Measurements from ENCODE around the gene CLCNKA. TPM values are rescaled to one million over a fixed set of nuclear protein-coding genes. Genes with fewer than 3 reads are reported as not detected.
"Not testable (repeated sequence)": the region's sequence is repeated elsewhere in the genome, so short reads cannot be mapped to it uniquely, and the experiment has no call there.

The CLCNKA gene
- total RNA-seq, 2 donors from 2014 or later: not detected

- no peak overlapping the region for H3K27ac Mint-ChIP-seq
- ATAC-seq (replicated peaks in 1 of 2): no peak
Measured at GRCh38 chr1:16015960-16016901, 5.6 kb upstream of the CLCNKA start.

GRCh38 chr1:16017076-16017460 is 4.8 kb upstream of the CLCNKA start:
- peaks cover 5% of the 10 kb centered on the region for H3K4me1 Mint-ChIP-seq (ENCODE audit: low read depth)
- ATAC-seq (replicated peaks in 1 of 2): no peak

More at GRCh38 chr1:16015960-16016901, 5.6 kb upstream of the CLCNKA start:
- Mint-ChIP-seq H3K4me3 (no peak overlapping the region), H3K9me3 (no peaks in the 10 kb centered on the region), H3K27me3 (ENCODE audit: low read depth) (peaks cover 15% of the 10 kb centered on the region), H3K4me1 (ENCODE audit: low read depth) (peaks cover 5% of the 10 kb centered on the region), H3K36me3 (ENCODE audit: insufficient read depth in 2 of 2) (no peaks in the 10 kb centered on the region)
- DNase-seq: no peak

DNA sequence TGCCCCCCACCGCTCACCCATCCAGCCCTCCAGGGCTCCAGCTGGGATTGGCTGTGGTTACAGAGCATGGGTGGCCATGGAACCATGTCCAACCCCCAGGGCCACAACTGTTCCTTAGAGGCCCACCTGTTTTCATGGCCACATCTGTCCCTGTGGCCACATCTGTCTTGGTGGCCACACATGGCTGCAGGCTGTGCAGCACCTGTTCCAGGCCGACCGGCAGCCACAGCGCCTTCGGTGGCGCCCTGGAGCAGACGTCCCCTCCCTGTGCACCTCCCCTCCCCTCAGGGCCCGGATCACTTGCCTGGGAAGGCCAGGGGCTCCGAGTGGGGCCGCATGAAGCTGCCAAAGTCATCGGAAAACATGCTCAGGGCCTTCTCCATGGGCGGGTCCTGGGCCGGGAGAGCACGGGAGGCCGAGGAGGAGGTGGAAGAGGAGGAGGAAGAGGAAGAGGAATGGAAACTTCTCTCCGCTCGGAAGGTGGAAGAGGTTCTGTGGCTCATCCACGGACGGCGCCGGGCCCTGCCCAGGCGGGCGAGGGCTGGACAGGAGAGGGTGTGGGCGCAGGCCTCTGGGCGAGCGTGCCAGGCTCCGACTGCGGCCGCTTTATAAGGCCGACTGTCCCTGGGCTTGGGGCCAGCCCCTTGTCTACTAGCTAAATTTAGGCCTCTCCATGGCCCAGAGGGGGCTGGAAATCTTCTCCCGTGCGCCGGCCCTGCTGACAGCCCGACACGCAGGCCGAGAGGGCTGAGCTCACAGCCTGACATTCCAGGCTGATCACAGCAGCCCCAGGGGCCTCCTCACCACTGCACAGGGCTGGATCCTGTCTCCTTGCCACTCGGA is 4.2 kb upstream of the CLCNKA start, which contains the start of gene HSPB7:
Gene HSPB7 (minus strand): TSS at position 583 of the 843 bp plus-strand sequence. CDS start 80 bp downstream, at position 503.
- no peaks in the 10 kb centered on the region for H3K9me3 Mint-ChIP-seq
- no peaks in the 10 kb centered on the region for H3K4me1 Mint-ChIP-seq (ENCODE audit: low read depth)
- DNase-seq (no peak), ATAC-seq (replicated peaks in 1 of 2) (no peak)
- no peak within 1 kb of the TSS for H3K4me3 Mint-ChIP-seq
- peaks cover 10% of the 10 kb centered on the region for H3K27me3 Mint-ChIP-seq (ENCODE audit: low read depth)
- H3K36me3 Mint-ChIP-seq (ENCODE audit: insufficient read depth in 2 of 2): no peaks in the 10 kb centered on the region
- no peak within 1 kb of the TSS for H3K27ac Mint-ChIP-seq

More at GRCh38 chr1:16017076-16017460, 4.8 kb upstream of the CLCNKA start:
- no peak for DNase-seq
- Mint-ChIP-seq H3K27ac (no peak overlapping the region), H3K4me3 (no peak overlapping the region), H3K36me3 (ENCODE audit: insufficient read depth in 2 of 2) (no peaks in the 10 kb centered on the region), H3K9me3 (no peaks in the 10 kb centered on the region), H3K27me3 (ENCODE audit: low read depth) (peaks cover 15% of the 10 kb centered on the region)

GRCh38 chr1:16018308-16018707 is 3.5 kb upstream of the CLCNKA start:
- no peaks in the 10 kb centered on the region for H3K4me1 Mint-ChIP-seq (ENCODE audit: low read depth)
- H3K4me3 Mint-ChIP-seq: no peak overlapping the region
- peaks cover 10% of the 10 kb centered on the region for H3K27me3 Mint-ChIP-seq (ENCODE audit: low read depth)
- no peak for ATAC-seq (replicated peaks in 1 of 2)
- no peak for DNase-seq
- H3K36me3 Mint-ChIP-seq (ENCODE audit: insufficient read depth in 2 of 2): no peaks in the 10 kb centered on the region
- no peak overlapping the region for H3K27ac Mint-ChIP-seq
- no peaks in the 10 kb centered on the region for H3K9me3 Mint-ChIP-seq

DNA sequence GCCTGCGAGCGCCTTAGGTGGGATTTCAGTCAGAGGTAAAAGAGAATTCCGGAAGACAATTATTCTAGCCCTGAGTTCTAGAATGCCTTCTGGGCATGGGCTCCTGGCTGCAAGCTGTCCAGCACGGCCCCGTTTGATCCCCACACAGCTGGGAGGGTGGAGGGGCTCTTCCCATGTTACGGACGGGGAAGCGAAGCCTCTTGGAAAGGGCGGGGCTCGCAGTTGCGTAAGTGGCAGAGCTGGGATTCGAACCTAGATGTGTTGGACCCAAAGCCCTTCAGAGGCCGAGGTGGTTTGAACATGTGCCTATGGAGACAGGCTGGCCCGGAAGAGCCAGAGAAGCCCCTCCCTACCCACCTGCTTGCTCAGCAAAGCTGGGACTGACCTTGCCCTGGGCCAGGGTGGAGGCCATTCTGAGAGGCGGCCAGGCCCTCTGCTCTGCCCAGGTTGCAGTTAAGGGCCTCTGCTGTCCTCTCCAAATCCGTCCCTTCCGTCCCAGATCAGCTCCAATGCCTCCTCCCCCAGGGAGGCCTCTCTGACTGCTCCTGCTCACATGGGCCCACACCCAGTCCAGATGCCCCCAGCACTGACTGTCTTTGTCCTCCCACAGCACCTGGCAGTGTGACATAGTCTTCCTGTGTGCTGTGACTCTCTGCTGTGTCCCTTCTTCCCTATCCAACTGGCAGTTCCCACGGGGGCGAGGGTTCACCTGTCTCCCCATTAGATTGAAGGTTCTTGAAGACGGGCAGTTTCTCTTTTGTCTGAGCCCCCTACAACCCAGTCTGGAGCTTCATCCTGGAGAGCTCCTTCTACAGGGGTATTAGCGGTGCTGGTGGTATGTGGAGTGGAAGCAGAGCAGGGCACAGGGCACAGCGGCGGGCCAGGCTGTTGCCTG is 2.8 kb upstream of the CLCNKA start:
- DNase-seq (no peak), ATAC-seq (replicated peaks in 1 of 2) (no peak)
- H3K4me1 Mint-ChIP-seq (ENCODE audit: low read depth): no peaks in the 10 kb centered on the region
- peaks cover 10% of the 10 kb centered on the region for H3K27me3 Mint-ChIP-seq (ENCODE audit: low read depth)
- H3K27ac Mint-ChIP-seq: no peak overlapping the region
- no peaks in the 10 kb centered on the region for H3K9me3 Mint-ChIP-seq
- H3K36me3 Mint-ChIP-seq (ENCODE audit: insufficient read depth in 2 of 2): no peaks in the 10 kb centered on the region
- H3K4me3 Mint-ChIP-seq: no peak overlapping the region

DNA sequence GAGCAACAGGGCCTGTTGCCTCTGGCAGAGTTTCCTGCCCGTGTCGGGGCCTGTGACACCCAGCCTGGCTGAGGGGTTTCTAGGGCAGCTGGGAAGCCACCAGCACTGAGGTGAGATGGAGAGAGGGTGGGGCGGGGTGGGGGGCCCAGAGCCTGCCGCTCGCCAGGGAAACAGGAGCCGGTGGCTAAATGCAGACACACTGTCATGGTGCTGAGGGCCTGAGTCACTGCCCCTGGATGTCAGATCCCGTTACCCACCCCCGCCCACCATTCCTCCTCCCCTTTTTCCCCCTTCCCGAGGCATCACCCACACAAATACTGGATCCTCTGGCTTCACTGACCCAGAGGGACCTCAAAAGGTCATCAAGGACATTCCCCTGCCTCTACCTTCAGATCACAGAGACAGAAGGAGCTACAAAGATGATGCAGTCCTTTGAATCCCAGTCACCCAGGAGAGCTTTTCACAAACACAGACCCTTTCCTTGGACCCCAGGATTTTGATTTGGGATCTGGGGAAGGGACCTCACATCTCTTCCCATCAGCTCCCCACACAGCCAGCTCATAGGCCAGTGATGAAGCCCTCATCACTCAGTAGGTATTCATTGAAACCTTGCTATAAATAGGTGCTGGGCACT is 2.1 kb upstream of the CLCNKA start:
- no peak overlapping the region for H3K27ac Mint-ChIP-seq
- no peak for DNase-seq
- no peaks in the 10 kb centered on the region for H3K36me3 Mint-ChIP-seq (ENCODE audit: insufficient read depth in 2 of 2)
- H3K9me3 Mint-ChIP-seq: no peaks in the 10 kb centered on the region
- no peaks in the 10 kb centered on the region for H3K4me1 Mint-ChIP-seq (ENCODE audit: low read depth)
- H3K4me3 Mint-ChIP-seq: no peak overlapping the region
- H3K27me3 Mint-ChIP-seq (ENCODE audit: low read depth): peaks cover 2% of the 10 kb centered on the region
- ATAC-seq (replicated peaks in 1 of 2): no peak

GRCh38 chr1:16020325-16020724 is 1.5 kb upstream of the CLCNKA start:
- DNase-seq (no peak), ATAC-seq (replicated peaks in 1 of 2) (no peak)
- Mint-ChIP-seq H3K9me3 (no peaks in the 10 kb centered on the region), H3K27me3 (ENCODE audit: low read depth) (no peaks in the 10 kb centered on the region), H3K36me3 (ENCODE audit: insufficient read depth in 2 of 2) (no peaks in the 10 kb centered on the region), H3K27ac (no peak overlapping the region), H3K4me1 (ENCODE audit: low read depth) (no peaks in the 10 kb centered on the region), H3K4me3 (no peak overlapping the region)

GRCh38 chr1:16020878-16021277 is 958 bp upstream of the CLCNKA start:
- H3K36me3 Mint-ChIP-seq (ENCODE audit: insufficient read depth in 2 of 2); H3K27ac Mint-ChIP-seq; H3K9me3 Mint-ChIP-seq; ATAC-seq (replicated peaks in 1 of 2); H3K27me3 Mint-ChIP-seq (ENCODE audit: low read depth); H3K4me3 Mint-ChIP-seq; H3K4me1 Mint-ChIP-seq (ENCODE audit: low read depth); DNase-seq: not testable (repeated sequence)

- no peaks in the 10 kb centered on the region for H3K36me3 Mint-ChIP-seq (ENCODE audit: insufficient read depth in 2 of 2)
- no peaks in the 10 kb centered on the region for H3K9me3 Mint-ChIP-seq
- no peaks in the 10 kb centered on the region for H3K27me3 Mint-ChIP-seq (ENCODE audit: low read depth)
- H3K4me1 Mint-ChIP-seq (ENCODE audit: low read depth): no peaks in the 10 kb centered on the region
- H3K4me3 Mint-ChIP-seq: no peak overlapping the region
- DNase-seq (no peak), ATAC-seq (replicated peaks in 1 of 2) (no peak)
- H3K27ac Mint-ChIP-seq: no peak overlapping the region
Measured at GRCh38 chr1:16022393-16022792, 557 bp downstream of the CLCNKA start.

DNA sequence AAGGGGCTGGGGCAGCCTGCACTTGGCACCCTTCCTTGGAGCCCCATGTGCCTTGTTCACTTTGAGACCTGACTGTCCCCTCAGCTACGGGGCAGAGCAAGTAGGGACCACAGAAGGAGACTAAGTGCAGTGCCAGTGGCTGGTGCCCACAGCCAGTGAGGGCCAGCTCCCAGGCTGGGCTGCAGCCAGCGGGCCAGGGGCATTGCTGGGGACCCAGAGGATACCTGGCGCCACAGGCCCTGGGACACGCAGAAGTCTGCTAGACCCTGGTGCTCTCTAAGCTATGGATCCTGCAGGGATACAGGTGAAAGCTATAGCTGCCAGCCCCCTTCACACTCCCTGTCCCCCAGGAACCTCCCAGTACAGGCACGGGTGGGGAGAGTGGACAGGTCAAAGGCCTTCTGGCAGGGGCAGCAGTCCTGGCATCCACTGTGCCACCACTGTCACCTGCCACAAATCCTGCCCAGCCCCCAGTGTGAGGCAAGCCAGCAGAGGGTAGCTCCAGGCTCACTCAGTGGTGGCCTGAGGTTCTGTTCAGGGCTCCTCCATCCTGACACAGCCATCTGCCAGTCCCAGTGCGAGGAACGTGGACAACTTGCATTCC is 1.3 kb downstream of the CLCNKA start:
- Mint-ChIP-seq H3K4me3 (no peak overlapping the region), H3K27me3 (ENCODE audit: low read depth) (peaks cover 7% of the 10 kb centered on the region), H3K4me1 (ENCODE audit: low read depth) (no peaks in the 10 kb centered on the region), H3K9me3 (no peaks in the 10 kb centered on the region), H3K27ac (no peak overlapping the region), H3K36me3 (ENCODE audit: insufficient read depth in 2 of 2) (no peaks in the 10 kb centered on the region)
- no peak for DNase-seq
- no peak for ATAC-seq (replicated peaks in 1 of 2)

DNA sequence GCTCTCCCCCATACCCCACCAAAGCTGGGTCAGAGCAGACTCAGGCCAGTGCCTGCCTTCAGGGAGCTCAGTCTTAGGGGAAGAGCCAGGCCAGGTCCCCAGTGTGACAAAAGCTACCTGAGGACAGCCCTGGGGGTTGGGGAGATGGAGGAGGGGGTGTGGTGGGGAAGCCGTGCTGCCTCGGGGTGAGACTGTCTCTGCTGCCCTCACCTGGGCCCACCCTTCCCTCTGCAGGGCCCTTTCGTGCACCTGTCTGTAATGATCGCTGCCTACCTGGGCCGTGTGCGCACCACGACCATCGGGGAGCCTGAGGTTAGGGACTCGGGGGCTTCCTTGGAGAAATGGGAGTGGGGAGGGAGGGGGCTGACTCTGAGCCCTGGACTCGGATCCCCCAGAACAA is 4.5 kb downstream of the CLCNKA start:
- H3K27ac Mint-ChIP-seq; H3K4me1 Mint-ChIP-seq (ENCODE audit: low read depth); H3K9me3 Mint-ChIP-seq; ATAC-seq (replicated peaks in 1 of 2); DNase-seq; H3K4me3 Mint-ChIP-seq; H3K36me3 Mint-ChIP-seq (ENCODE audit: insufficient read depth in 2 of 2): not testable (repeated sequence)
- peaks cover 14% of the 10 kb centered on the region for H3K27me3 Mint-ChIP-seq (ENCODE audit: low read depth)

All from activated T-cell treated with anti-CD3 and anti-CD28 coated beads, Interleukin-2, amount 50 U/mL, for 72 hours (primary cell).